IMR-90 (cell line): ENCODE measurements around the gene IL4R. TPM values are rescaled to one million over a fixed set of nuclear protein-coding genes. Genes with fewer than 3 reads are reported as not detected.
A peak's percentile ranks its signal among the peaks of the same experiment; 100 is the strongest.

ENCODE experiments used
- ATAC-seq: fragments of 200-7000 bp; cut with Tn5 transposase; 2 replicates; pipeline ENCODE4 v1.9.1; 2020; ENCODE audit warnings: low read depth, mild to moderate bottlenecking, moderate library complexity
- BruUV-seq: library from RNA; stranded (reverse); fragments of 400-500 nt; replicated peaks from 2 replicates; lab custom pipeline; 2021; lab: Mats Ljungman, UMichigan
- CTCF ChIA-PET: fragments of 300-600 bp; formaldehyde crosslinking; extraction: SDS; loops from one replicate; lab custom pipeline; 2021; ENCODE audit warnings: antibody characterized with exemption; lab: Yijun Ruan, JAX
- POLR2A ChIA-PET: fragments of 300-600 bp; sonication (Branson Sonifier 250); formaldehyde crosslinking; loops from one replicate; lab custom pipeline; 2022; ENCODE audit warnings: antibody characterized with exemption; ENCODE audit not compliant: unreplicated experiment; lab: Charles Lee
- DNase-seq: peaks from one replicate; pipeline ENCODE4 v3.0.0; 2013
- H2AFZ ChIP-seq: replicated peaks from 2 replicates; pipeline ENCODE3; 2013; ENCODE audit warnings: low read length, mild to moderate bottlenecking; ENCODE audit not compliant: poor library complexity
- H2AK5ac ChIP-seq: 2 replicates; pipeline ENCODE4 v1.6.1; 2013; ENCODE audit warnings: low read depth, low read length, inconsistent platforms
- H2AK9ac ChIP-seq: replicated peaks from 2 replicates; pipeline ENCODE3; 2013; ENCODE audit warnings: mild to moderate bottlenecking, low read depth, low read length, moderate library complexity; ENCODE audit not compliant: poor library complexity
- H2BK120ac ChIP-seq: 2 replicates; pipeline ENCODE4 v1.6.1; 2013; ENCODE audit warnings: low read depth, low read length, inconsistent platforms
- H2BK15ac ChIP-seq: 3 replicates; pipeline ENCODE4 v1.6.1; 2013; ENCODE audit warnings: low read depth, low read length, inconsistent platforms
- H2BK20ac ChIP-seq: 2 replicates; pipeline ENCODE4 v1.6.1; 2013; ENCODE audit warnings: low read depth, mild to moderate bottlenecking, inconsistent platforms, low read length, moderate library complexity
- H2BK5ac ChIP-seq: 2 replicates; pipeline ENCODE4 v1.6.1; 2013; ENCODE audit warnings: mild to moderate bottlenecking, low read depth, low read length, inconsistent platforms; ENCODE audit not compliant: poor library complexity, severe bottlenecking
- H3K14ac ChIP-seq: replicated peaks from 2 replicates; pipeline ENCODE4 v1.6.1; 2013; ENCODE audit warnings: low read depth, low read length, inconsistent platforms
- H3K18ac ChIP-seq: 2 replicates; pipeline ENCODE4 v1.6.1; 2013; ENCODE audit warnings: low read depth, low read length, control low read depth
- H3K23ac ChIP-seq: 2 replicates; pipeline ENCODE4 v1.6.1; 2013; ENCODE audit warnings: low read depth, low read length, inconsistent platforms
- H3K27ac ChIP-seq: 2 replicates; pipeline ENCODE4 v1.5.1; 2013; ENCODE audit warnings: mild to moderate bottlenecking, control low read depth, low read length; ENCODE audit not compliant: insufficient read depth
- H3K27me3 ChIP-seq: 2 replicates; pipeline ENCODE4 v1.6.1; 2013; ENCODE audit warnings: low read length; ENCODE audit not compliant: control insufficient read depth, insufficient read depth
- H3K36me3 ChIP-seq: 2 replicates; pipeline ENCODE4 v1.6.1; 2013; ENCODE audit warnings: low read length, mixed read lengths; ENCODE audit not compliant: control insufficient read depth, insufficient read depth
- H3K4ac ChIP-seq: 2 replicates; pipeline ENCODE4 v1.6.1; 2013; ENCODE audit warnings: low read depth, low read length, inconsistent platforms
- H3K4me1 ChIP-seq: 2 replicates; pipeline ENCODE4 v1.6.1; 2013; ENCODE audit warnings: low read length, mixed read lengths; ENCODE audit not compliant: control insufficient read depth, insufficient read depth
- H3K4me2 ChIP-seq: 2 replicates; pipeline ENCODE4 v1.6.1; 2013; ENCODE audit warnings: low read depth, mild to moderate bottlenecking, control low read depth, low read length, moderate library complexity
- H3K4me3 ChIP-seq: 2 replicates; pipeline ENCODE4 v1.5.1; 2013; ENCODE audit warnings: low read depth, mild to moderate bottlenecking, control low read depth, low read length, moderate library complexity; ENCODE audit not compliant: insufficient read depth
- H3K56ac ChIP-seq: 2 replicates; pipeline ENCODE4 v1.6.1; 2013; ENCODE audit warnings: low read length, inconsistent platforms; ENCODE audit not compliant: insufficient read depth; ENCODE audit errors: extremely low read depth
- H3K79me1 ChIP-seq, 2 experiments: 2 replicates each; pipeline ENCODE4 v1.6.1; 2013; ENCODE audit warnings: low read length in 2 of 2, inconsistent platforms in 1 of 2, low read depth in 1 of 2
- H3K9ac ChIP-seq: 2 replicates; pipeline ENCODE4 v1.6.1; 2013; ENCODE audit warnings: low read depth, low read length, control low read depth
- H3K9me1 ChIP-seq: 2 replicates; pipeline ENCODE4 v1.6.1; 2013; ENCODE audit warnings: low read length, inconsistent platforms; ENCODE audit not compliant: insufficient read depth
- H3K9me3 ChIP-seq: 2 replicates; pipeline ENCODE4 v1.6.1; 2013; ENCODE audit warnings: low read length; ENCODE audit not compliant: control insufficient read depth, insufficient read depth
- H4K20me1 ChIP-seq: 2 replicates; pipeline ENCODE4 v1.6.1; 2013; ENCODE audit warnings: low read length, inconsistent platforms; ENCODE audit not compliant: insufficient read depth
- H4K5ac ChIP-seq: 2 replicates; pipeline ENCODE4 v1.6.1; 2013; ENCODE audit warnings: mild to moderate bottlenecking, low read depth, low read length, control low read depth
- H4K8ac ChIP-seq, 2 experiments: 2 replicates each; pipeline ENCODE4 v1.6.1; 2013; ENCODE audit warnings: low read depth in 2 of 2, low read length in 2 of 2, control low read depth in 1 of 2, inconsistent platforms in 1 of 2
- H4K91ac ChIP-seq: 2 replicates; pipeline ENCODE4 v1.6.1; 2013; ENCODE audit warnings: low read depth, low read length, inconsistent platforms; ENCODE audit not compliant: insufficient read depth
- BHLHE40 ChIP-seq: fragments of 150-350 bp; IDR thresholded peaks from 2 replicates; pipeline ENCODE4 v1.6.1; 2016; ENCODE audit warnings: mild to moderate bottlenecking, low read depth, low read length
- CEBPB ChIP-seq: IDR thresholded peaks from 2 replicates; pipeline ENCODE4 v1.6.1; 2012; ENCODE audit warnings: low read depth, low read length, improper control_type of control experiment
- WGBS, 2 experiments: methylation state at CpG; one replicate each; pipeline versions ENCODE4 v1.1.5 to v1.1.7; 2013; ENCODE audit warnings: missing lambda C conversion rate in 2 of 2; ENCODE audit not compliant: insufficient read length in 1 of 2; ENCODE audit errors: extremely low coverage in 2 of 2; 5-methylcytosine and 5-hydroxymethylcytosine counted together
- dilution Hi-C: fragments of 300-500 bp; cut with HindIII; formaldehyde crosslinking; loops from one replicate; pipeline ENCODE4 v1.14.3; 2018; ENCODE audit warnings: low sequenced_read_pairs; ENCODE audit not compliant: unreplicated experiment
- in situ Hi-C: fragments of 300-500 bp; cut with MboI; formaldehyde crosslinking; loops from 3 replicates; pipeline ENCODE4 v1.14.3; 2019; ENCODE audit warnings: low sequenced_read_pairs, inconsistent platforms, mixed read lengths
- intact Hi-C: fragments of 100-400 bp; cut with micrococcal nuclease; formaldehyde crosslinking; loops from 2 replicates; pipeline ENCODE4 v1.10.0; 2022
- polyA plus RNA-seq, 3 experiments: library from polyadenylated mRNA; depleted of rRNA; stranded (reverse); fragments of >200 nt; gene quantifications; 2 replicates each; pipeline ENCODE4 v1.2.3, GENCODE V29; 2012; ENCODE audit warnings: low replicate concordance in 1 of 3
- total RNA-seq: library from RNA; depleted of rRNA; stranded (reverse); fragments of >200 nt; gene quantifications from 2 replicates; pipeline ENCODE4 v1.2.3, GENCODE V29; 2012

IL4R gene
- total and polyA plus RNA-seq, 2 of the 4 experiments (the other 2 are of a cell fraction) = 6.3 to 18.7 TPM

- no peak overlapping the region for H2BK15ac ChIP-seq
- peaks cover 4 to 26% of the 10 kb centered on the region in 2 experiments; a peak in 3 of 4 replicates for H3K79me1 ChIP-seq
- H3K4me3 ChIP-seq = no peak overlapping the region
- no peaks in the 10 kb centered on the region for H3K27me3 ChIP-seq
- ATAC-seq = no peak
- no peak overlapping the region for H3K14ac ChIP-seq
- no peaks in the 10 kb centered on the region for H4K20me1 ChIP-seq
- H3K4ac ChIP-seq = no peak overlapping the region
- H3K4me2 ChIP-seq = no peak overlapping the region
- H4K91ac ChIP-seq = no peak overlapping the region
- no TSS peak for BruUV-seq
- in situ Hi-C loops (no loop called here), dilution Hi-C loops (no loop called here), intact Hi-C loops (no loop called here)
- TF ChIP-seq CEBPB = no peak
- TF ChIP-seq BHLHE40 = no peak
- no peak overlapping the region for H4K5ac ChIP-seq
- H3K9ac ChIP-seq = no peak overlapping the region
- no peak overlapping the region for H2AK9ac ChIP-seq
- no peak overlapping the region for H4K8ac ChIP-seq
- H3K9me1 ChIP-seq = peaks cover 10% of the 10 kb centered on the region; the same call in 1 of the 2 replicates
- POLR2A ChIA-PET = no interaction called here
- no peak overlapping the region for H2BK20ac ChIP-seq
- H2BK5ac ChIP-seq = no peak overlapping the region
- H3K56ac ChIP-seq = no peak overlapping the region
- peaks cover 59% of the 10 kb centered on the region for H3K36me3 ChIP-seq
- H3K4me1 ChIP-seq = peaks cover 7% of the 10 kb centered on the region
- CTCF ChIA-PET = interaction anchor here (0.8 kb wide), 1 partner anchor 13 kb away, joined by 3 read pairs; no protein-coding TSS in a partner anchor
- H2BK120ac ChIP-seq = no peak overlapping the region
- no peak overlapping the region for H2AK5ac ChIP-seq
- H3K18ac ChIP-seq = no peak overlapping the region
- no CpG with 5 or more reads among the region's 3 CpGs for WGBS, 2 experiments
- peak overlapping the region; percentile 53 for H2AFZ ChIP-seq
- no peak overlapping the region for H3K27ac ChIP-seq
- H3K9me3 ChIP-seq = peaks cover 4% of the 10 kb centered on the region
- no peak overlapping the region for H3K23ac ChIP-seq
- DNase-seq = no peak
Observed at GRCh38 chr16:27361987-27362386, 48.2 kb downstream of the IL4R start.
